Measurements from ENCODE around the gene KCNJ1.

- no peak for TF ChIP-seq CTCF (IDR thresholded peaks at IDR 0.05 in 8 of 11, conservative IDR thresholded peaks at IDR 0.05 in 3 of 11)
- TF ChIP-seq POLR2AphosphoS5 (IDR thresholded peaks at IDR 0.05): no peak
These were observed 38.7 kb downstream of the KCNJ1 start for GRCh38 chr11:128828350-128828749.
